ENCODE measurements around the gene REXO5.

REXO5 gene

GRCh38 chr16:20879175-20880040, 73.1 kb downstream of the REXO5 start:
- no peak for DNase-seq

GRCh38 chr16:20880867-20881502, 74.7 kb downstream of the REXO5 start:
- no peak for DNase-seq

GRCh38 chr16:20881503-20881878, 75.2 kb downstream of the REXO5 start:
- no peak for DNase-seq

- no peak for DNase-seq
These were observed 77.4 kb downstream of the REXO5 start for GRCh38 chr16:20883554-20884239.

DNA sequence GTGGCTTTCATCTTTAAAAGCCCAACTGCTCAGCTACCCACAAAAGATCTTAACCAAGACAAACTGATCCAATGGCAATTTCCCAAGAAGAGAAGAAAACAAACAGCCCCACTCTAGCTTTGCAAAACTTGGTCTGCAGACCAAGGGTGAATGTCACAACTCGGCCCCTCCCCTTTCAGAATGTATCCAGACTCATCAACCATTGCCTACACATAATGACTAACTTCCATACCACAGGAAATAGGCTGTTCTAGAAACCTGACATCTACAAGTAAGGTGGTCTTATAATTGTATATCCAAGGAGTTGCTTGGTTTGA, 77.9 kb downstream of the REXO5 start:
- no peak for DNase-seq

- no peak for DNase-seq
These were observed 80.0 kb downstream of the REXO5 start for GRCh38 chr16:20886320-20886719.

- no peak for DNase-seq
These were observed 80.9 kb downstream of the REXO5 start for GRCh38 chr16:20887207-20887606.

DNA sequence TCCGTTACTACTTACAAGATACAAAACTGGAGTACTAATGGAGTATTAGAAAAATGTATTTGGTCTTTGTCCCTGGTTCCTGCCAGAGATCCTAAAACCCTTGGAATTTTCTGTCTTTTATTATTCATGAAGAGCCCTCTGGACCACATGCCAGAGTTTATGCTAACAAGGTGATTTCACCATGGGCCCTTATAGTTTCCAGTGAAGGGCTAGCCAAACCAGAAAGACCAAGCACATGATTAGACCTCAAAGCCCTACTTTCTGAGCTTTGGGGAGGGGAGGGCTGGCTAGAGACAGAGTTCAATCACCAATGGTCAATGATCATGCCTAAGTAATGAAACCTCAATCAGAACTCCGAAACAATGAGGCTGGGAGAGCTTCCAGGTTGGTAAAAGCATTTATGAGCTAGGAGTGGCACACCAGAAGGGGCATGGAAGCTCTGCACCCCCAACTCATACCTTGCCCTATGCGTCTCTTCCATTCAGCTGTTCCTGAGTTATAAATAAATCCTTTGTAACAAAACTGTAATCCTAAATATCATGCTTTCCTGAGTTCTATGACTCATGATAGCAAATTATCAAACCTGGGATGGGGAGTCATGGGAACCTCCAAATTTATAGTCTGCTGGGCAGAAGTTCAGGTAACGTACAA, 83.4 kb downstream of the REXO5 start:
- no peak for DNase-seq

DNA sequence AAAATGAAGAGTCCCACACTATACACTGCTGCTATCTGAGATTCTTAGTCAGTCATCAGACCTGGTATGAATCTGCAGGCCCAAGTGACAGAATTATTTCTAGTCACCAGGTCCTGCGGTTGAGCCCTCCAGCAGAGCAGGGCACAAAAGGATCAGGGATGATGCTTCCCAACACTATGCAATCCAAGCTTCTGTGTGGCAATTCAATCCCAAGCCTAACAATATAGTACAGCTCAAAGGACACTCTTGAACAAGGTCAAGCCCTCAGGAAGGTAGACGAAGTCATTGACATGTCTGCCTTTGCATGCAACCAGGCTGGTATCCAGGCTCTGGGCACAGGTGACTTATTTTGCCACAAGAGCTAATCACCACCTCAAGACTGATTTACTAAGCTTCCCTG, 88.1 kb downstream of the REXO5 start:
- DNase-seq, result no peak

- DNase-seq, result no peak
These were observed 91.0 kb downstream of the REXO5 start for GRCh38 chr16:20897253-20897897.

DNA sequence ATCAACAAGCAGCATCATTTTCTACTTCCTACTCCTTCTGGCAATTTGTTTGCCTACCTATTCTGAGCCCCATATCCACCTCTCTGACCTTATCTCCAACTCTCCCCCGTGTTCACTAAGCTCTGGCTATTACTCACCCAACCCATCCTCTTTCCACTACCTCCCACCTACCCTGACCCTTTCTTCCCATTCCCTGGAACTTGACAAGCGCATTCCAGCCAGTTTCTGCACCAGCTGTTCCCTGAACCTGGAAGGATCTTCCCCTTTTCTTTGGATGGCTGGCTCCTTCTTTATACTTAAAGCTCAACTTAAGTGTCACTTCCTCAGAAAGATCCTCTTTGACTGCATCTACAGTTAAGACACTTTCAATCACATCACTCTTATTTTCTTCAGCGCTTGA, 91.6 kb downstream of the REXO5 start:
- DNase-seq, result no peak

- no peak for DNase-seq
These were observed 92.7 kb downstream of the REXO5 start for GRCh38 chr16:20899071-20899470.
